ENCODE data around the gene RXRB. TPM values are rescaled to one million over a fixed set of nuclear protein-coding genes. Genes with fewer than 3 reads are reported as not detected.

RXRB gene
- total RNA-seq, 1 donor from 2014 or later, result 17.9 TPM

DNA sequence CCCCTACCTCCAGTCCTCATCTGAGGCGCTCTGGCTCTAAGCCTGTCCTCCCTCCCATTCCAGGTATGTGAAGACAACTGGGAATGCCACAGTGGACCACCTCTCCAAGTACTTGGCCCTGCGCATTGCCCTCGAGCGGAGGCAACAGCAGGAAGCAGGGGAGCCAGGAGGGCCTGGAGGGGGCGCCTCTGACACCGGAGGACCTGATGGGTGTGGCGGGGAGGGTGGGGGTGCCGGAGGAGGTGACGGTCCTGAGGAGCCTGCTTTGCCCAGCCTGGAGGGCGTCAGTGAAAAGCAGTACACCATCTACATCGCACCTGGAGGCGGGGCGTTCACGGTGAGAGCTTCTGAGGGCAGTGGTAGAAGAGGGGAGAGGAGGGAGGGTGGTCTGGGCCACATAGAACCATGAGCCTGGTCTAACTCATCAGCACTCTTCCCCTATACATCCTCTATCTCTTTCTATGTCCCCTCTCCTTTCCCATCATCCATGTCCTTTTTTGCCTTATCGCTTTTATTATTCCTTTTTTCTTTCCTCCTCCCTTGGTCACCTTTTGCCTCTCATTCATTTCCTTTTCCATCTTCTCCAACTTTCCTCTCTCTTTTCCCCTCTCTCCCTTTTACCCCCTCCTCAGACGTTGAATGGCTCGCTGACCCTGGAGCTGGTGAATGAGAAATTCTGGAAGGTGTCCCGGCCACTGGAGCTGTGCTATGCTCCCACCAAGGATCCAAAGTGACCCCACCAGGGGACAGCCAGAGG is 11.4 kb upstream of the RXRB start:
- DNase-seq, result no peak

DNA sequence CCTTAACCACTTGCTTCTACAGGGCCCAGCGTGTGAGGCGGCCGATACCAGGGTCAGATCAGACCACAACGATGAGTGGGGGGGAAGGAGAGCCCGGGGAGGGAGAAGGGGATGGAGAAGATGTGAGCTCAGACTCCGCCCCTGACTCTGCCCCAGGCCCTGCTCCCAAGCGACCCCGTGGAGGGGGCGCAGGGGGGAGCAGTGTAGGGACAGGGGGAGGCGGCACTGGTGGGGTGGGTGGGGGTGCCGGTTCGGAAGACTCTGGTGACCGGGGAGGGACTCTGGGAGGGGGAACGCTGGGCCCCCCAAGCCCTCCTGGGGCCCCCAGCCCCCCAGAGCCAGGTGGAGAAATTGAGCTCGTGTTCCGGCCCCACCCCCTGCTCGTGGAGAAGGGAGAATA is 10.7 kb upstream of the RXRB start:
- no peak for DNase-seq

DNA sequence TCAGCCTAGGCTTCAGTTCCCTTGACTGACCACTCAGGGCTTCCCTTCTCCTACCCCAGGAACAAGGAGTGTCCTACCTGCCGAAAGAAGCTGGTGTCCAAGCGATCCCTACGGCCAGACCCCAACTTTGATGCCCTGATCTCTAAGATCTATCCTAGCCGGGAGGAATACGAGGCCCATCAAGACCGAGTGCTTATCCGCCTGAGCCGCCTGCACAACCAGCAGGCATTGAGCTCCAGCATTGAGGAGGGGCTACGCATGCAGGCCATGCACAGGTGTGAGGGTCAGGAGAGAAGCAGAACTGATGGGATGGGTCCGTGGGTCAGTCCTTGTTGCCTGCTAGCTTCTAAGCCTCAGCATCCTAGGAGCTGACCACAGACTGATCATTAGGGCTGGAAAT is 9.4 kb upstream of the RXRB start:
- no peak for DNase-seq

DNA sequence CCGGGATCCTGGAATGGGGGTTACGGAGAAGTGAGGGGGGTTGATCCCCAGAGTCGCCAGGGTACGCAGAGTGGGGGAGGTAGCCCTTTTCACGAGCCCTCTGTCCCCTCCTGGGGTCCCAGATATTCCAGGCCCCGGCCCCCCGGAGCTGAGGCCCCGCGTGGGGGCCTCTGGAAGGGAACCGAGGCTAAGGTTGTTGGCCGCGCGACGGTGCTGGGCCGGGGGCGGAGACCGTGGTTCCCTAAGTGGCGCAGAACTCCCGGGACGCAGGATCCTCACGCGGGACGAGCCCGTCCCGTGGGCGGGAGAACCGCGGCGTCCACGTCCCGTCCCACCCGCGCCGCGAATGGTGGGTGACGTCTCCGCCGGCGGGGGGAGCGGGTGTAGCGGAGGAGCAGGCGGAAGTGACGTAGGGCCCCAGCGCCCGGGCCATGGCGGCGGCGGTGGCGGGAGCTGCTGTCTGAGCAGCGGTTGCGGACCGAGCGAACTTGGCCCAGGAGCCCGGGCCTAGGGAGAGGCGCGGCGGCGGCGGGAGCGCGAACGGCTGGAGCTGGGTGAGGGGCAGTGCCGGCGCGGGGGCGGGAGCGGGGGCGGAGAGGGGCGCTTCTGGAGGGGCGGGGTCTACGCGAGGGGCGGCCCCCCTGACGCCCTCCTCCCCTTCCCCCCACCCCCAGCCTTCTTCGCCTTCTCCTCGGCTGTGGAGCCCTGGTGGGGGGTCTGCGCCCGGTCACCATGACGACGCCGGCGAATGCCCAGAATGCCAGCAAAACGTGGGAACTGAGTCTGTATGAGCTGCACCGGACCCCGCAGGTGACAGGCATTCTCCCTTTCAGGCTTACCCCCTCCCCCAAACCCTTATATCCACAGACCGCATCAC is 7.9 kb upstream of the RXRB start, which contains the start of gene RING1:
RING1 (plus strand) TSS at position 410 of the 877 bp plus-strand sequence; CDS start at position 733, 323 bp downstream.
- peak; percentile 81 for DNase-seq

DNA sequence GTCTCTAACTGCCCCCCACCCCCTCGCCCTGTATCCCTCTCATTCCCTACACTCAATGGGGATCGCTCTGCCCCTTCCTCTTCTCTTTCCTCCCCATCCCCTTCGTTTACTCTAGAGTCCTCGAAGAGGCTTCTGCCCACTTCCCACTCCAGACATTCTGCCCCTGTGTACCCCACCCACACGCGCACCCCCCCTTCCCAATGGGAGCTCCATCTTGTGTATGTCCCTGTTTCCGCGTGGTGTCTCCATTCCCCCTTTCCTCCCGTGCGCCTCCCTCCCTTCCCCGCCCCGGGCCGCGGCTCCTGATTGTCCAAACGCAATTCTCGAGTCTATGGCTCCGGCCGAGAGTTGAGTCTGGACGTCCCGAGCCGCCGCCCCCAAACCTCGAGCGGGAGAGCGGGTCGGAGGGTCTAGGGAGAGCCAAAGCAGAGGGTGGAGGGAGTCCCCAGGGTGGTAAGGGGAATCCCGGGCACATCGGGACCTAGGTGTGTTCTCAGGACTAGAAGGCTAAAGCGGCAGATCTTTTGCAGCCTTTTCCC is 7.2 kb upstream of the RXRB start:
- DNase-seq, result no peak

DNA sequence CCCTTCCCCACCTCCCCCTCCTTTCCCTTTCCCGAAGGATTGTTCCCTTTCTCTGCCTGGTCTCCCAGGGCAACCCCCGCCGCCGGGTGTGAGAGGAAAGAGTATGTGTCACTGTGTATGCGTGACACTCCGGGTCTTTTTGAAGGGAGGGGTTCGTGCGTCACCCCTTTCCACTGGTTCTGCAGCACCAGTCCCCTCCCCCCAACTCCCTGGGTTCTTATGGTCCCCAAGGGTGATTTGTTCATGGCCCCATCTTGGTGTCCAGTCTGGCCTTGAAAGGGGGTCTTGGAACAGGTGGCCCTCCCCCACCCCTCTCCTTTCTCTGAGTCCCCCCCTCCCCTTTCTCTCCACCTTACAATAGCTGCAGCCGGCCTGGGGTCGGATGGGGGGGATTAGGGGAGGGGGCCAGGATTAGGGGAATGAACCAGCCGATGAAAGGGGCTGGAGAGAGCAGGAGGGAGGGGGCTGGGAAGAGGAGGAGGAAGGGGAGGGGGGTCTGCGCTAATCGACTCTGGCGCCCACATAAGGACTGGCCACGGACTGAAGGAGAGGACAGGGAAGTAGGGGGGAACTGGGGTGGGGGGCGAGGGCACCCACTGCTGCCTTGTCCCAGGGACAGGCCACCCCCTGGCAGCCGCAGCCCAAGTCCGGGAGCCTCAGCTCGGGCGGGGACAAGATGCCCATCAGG is 6.5 kb upstream of the RXRB start:
- no peak for DNase-seq

DNA sequence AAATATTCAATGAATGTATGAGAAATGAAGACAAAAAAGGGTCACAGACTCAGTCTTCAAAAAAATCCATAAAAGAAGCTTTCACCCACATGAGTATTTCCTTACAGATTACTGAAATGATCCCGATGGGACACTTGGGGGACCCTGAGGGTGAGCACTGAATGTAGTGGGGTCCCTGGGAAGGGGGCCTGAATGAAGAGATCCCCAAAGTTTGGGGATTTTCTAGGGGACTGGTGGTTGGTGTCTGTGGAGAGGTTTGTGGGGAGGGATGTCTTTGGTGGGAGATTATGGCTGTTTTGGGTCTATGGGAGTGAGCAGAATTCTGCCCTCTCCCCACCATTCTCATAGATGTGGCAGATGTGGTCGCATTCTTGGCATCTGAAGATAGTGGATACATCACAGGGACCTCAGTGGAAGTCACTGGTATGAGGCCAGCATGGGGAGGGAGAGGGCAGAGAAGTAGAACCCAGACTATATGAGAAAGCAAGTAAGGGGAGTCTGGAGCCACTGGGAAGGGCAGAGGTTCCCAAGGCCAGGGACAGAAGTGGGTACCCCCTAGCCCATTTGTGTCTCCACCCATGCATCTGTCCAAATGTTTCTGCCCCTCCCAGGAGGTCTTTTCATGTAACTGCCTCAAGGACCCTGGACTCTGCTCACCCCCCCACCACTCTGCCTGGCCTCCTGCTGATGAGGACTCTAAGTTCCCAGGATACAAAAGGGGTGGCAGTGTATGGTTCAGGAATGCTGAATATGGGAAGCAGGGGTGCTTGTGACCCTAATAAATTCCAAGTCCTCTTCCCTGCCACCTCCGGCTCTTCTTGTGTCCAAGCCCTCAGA is 5.8 kb upstream of the RXRB start:
- DNase-seq, result no peak

DNA sequence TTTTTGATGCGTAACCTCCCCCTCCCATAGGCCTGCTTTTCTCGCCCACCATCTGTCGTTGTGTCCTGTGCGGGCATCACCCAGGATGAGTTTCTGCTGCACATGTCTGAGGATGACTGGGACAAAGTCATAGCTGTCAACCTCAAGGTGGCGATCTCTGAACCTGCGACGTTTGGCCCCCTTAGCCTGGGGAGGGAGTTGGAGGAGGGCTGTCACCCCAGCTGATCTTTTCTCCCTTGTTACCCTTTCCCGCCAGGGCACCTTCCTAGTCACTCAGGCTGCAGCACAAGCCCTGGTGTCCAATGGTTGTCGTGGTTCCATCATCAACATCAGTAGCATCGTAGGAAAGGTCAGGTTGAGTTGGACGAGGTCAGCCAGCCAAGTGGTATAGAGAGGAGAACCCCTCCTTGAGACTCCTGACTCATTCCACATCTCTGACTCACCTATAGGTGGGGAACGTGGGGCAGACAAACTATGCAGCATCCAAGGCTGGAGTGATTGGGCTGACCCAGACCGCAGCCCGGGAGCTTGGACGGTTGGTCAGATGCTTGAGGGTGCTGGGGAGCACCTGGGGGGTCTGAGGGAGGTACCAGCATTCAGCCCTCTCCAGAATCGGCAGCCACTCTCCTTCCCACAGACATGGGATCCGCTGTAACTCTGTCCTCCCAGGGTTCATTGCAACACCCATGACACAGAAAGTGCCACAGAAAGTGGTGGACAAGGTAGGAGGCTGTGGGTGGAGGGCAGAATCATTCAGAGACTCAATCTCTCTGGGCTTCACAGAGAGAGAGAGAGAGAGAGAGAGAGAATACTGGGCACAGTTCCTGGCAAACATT is 4.9 kb upstream of the RXRB start:
- DNase-seq, result no peak

DNA sequence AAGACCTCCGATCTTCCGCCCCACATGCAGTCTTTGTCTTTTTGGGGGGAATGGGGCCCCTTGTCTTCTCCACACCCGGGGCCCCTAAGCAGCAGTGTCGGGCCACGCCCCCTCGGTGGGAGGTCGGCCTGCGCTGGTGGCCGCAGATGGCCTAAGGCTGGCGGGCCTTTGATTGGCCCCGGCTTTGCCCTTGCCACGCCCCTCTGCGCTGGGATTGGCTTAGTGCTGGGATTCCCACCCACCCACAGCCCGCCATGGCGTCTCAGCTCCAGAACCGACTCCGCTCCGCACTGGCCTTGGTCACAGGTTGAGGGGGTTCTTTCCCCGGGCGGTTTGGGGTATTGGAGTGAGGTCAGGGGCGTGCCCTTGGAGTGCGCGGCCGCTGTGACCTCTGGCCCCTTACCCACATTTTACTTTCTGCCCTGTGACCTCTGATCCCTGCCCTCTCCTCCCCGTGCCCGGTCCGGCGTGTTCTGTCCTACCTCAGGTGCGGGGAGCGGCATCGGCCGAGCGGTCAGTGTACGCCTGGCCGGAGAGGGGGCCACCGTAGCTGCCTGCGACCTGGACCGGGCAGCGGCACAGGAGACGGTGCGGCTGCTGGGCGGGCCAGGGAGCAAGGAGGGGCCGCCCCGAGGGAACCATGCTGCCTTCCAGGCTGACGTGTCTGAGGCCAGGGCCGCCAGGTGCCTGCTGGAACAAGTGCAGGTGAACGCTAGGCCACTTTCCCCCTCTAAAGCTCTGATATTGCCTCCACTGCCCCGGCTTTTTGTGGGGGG is 4.1 kb upstream of the RXRB start, which contains the start of gene HSD17B8:
HSD17B8 (plus strand) TSS at position 241 of the 776 bp plus-strand sequence; CDS start at position 255, 14 bp downstream.
- peak; percentile 90 for DNase-seq

DNA sequence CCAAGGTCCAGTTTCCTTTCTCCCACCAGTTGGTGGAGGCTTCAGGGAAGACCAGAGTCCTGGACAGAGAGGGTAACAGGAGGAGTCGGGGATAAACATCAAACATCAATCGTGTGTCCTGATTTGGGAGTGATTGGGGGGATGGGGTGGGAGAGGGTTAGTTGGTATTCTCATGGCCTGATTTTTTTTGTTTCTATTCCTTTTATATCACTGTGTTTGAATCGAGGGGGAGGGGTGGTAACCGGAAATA is 3.6 kb upstream of the RXRB start:
- DNase-seq, result no peak

DNA sequence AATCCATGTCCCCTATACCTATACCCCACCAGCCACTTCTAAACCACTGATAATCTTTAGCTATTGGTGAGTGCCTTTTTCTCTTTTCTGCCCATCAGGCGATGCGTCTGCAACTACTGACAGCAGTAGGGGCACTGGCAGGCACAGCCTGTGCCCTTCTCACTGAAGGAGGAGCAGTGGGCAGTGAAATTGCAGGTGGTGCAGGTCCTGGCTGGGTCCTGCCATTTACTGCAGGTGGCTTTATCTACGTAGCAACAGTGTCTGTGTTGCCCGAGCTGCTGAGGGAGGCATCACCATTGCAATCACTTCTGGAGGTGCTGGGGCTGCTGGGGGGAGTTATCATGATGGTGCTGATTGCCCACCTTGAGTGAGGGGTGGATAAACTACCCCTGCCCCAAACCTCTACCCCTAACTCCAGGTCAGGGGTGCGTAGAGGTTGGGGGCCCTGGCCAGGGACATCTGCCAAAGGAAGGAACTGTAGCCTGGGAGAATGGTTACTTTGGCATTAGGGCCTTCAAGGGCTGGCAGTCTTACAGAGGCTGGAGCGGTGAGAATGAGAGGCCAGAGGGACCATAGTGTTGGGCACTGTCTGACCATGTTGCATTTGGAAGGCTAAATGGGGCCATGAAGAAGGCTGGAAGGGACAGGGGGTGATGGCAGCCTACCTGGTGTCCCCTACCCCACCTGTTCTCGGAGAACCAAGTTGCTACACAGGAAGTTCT is 3.1 kb upstream of the RXRB start:
- no peak for DNase-seq

DNA sequence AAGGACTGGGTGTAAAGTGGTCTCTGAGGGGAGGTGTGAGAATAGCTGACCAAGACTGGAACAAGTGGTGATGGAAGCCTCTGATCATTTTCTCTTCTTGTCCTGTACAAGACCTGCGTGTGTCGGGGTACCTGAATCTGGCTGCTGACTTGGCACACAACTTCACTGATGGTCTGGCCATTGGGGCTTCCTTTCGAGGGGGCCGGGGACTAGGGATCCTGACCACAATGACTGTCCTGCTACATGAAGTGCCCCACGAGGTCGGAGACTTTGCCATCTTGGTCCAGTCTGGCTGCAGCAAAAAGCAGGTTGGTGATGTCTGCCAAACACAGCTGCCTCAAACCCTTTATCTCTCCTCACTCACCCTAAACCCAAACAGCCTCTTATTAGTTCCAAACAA is 2.3 kb upstream of the RXRB start:
- no peak for DNase-seq

DNA sequence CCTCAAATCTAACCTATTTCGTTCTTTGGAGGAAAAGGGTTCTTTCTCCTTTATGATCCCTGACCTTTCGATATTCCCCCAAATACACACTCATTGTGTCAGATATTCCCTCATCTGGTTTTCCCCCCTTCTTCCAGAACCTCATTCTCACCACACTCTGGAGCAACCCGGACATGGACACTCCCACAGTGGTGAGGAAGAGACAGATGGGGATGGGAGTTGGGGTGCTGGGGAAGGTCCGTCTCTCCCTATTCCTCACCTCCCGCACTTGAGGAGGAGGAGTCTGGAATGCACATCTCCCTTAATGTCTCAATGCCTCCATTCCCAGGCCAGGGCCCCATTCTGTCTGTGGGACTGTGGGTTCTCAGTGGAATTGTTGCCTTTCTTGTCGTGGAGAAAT is 1.5 kb upstream of the RXRB start:
- no peak for DNase-seq

DNA sequence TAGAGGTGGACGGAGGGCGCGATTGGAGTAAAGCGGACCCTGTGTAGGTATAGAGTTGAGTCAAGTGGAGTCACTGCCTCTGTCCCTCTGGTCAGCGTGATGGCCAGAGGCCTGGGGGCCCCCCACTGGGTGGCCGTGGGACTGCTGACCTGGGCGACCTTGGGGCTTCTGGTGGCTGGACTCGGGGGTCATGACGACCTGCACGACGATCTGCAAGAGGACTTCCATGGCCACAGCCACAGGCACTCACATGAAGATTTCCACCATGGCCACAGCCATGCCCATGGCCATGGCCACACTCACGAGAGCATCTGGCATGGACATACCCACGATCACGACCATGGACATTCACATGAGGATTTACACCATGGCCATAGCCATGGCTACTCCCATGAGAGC is 681 bp upstream of the RXRB start:
- DNase-seq, result no peak

DNA sequence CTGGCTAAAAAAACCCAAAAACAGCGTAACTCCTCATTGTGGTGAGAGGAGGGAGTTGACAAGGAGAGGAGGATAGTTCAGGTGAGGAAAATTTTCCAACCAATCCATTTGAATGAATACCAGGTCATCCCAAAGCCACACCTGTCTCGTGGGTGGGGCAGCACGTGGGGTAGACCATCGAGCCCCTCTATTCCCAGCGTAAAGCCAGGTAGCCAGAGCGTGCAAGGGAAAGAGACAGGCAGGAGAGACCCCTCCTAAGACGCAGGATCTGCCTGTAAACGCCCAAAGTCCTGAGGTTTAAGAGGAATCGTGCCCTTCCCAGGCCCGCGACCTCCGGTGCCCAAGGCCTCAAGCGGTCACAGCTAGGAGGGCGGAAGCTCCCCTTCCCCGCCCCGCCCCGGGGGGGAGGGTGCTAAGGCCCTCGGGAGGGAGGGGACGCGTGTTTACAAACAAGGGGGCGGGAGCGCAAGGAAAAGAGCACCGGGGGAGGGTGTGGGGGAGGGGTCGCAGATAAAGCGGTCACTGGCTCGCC is 712 bp downstream of the RXRB start:
- peak; percentile 69 for DNase-seq

DNA sequence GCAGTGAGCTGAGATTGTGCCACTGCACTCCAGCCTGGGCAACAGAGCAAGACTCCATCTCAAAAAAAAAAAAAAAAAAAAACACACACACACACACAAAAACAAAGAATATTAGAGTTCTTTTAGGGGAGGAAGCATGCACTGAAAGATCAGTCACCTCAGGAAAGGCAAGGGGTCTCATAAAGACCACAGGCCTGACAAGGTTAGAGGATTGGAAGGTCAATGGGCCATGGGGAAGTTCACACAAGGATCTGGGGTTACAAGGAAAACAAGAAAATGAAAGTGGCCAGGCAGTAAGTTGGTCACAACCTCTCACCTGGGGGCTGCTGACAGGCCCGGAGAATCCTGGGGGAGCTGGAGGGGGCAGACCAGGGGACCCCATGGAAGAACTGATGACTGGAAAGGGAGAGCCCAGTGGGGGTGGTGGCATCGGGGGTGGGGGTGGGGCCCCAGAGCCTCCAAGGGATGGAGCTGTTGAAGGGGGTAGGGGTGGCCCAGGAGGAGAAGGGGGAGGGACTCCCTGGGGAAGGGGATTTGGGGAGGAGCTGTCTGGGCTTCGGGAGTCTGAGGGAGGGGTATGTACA is 1.5 kb downstream of the RXRB start:
- no peak for DNase-seq

DNA sequence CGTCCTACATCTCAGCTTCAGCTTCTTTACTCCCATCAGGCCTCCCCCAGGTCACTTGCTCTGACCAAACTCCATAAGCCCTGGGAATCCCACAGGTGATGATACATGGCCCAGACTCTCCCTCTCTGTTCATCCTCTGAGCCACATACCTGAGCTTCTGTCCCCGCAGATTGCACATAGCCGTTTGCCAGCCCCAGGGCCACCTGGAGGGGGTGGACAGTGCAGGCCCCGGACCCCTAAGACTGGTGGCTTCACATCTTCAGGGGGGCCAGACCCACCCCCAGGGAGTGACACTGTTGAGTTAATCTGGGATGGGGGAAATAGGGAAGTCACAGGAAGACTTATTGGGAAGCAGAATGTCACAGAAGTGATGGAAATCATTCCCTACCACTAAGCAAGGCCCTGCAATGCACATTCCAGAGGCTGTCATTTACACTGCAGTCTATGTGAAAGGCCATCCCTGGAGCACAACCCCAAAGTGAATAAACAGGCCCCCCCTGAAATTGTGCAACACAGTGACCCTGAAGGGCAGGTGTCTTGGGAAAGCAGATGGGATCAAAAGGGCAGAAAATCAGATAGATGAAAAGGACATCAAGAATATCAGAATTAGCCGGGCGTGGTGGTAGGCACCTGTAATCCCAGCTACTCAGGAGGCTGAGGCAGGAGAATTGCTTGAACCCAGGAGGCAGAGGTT is 2.2 kb downstream of the RXRB start:
- DNase-seq, result no peak

DNA sequence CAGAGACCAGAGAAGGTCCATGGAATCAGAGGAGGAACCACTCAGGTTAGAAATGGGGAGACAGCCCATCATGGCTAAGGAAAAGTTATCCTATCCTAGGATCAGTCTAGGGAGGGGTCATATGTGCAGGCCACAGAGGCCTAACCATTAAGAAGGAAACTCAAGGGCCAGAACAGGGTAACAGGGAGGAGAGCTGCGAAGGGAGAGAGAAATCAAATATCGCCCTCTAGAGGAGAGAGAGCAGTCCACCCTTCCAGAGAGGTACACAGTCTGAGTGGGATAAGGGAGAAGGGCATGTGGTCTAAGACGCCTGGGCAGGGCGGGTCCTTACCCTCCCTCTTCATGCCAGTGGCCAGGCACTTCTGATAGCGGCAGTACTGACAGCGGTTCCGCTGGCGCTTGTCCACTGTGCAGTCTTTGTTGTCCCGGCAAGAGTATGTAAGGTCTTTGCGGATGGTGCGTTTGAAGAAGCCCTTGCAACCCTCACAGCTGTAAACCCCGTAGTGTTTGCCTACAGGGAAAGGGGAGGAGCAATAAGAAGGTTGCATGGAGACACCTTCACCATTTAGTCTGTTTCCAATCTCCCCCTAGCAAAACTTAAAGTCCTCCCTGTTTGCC is 2.9 kb downstream of the RXRB start:
- no peak for DNase-seq
